ENCODE data around the gene VWA8. TPM values are rescaled to one million over a fixed set of nuclear protein-coding genes. Genes with fewer than 3 reads are reported as not detected.
"Not testable (repeated sequence)": the region's sequence is repeated elsewhere in the genome, so short reads cannot be mapped to it uniquely, and the experiment has no call there.

VWA8 gene
- total and polyA plus RNA-seq, 4 donors: 9.8 to 35.7 (median 18.5) TPM

DNA sequence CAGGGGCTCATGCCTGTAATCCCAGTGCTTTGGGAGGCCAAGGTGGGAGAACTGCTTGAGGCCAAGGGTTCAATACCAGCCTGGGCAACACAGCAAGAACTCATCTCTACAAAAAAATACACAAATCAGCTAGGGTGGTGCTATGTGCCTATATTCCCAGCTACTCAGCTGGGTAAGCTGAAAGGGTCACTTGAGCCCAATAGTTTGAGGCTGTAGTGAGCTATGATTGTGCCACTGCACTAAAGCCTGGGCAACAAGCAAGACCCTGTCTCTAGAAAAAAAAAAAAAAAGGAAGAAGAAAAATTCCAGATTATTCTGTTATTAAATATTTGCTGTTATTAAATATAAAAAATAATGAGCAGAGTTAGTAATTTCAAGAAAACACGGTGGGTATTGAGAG lies 372.5 kb downstream of the VWA8 start:
- Histone ChIP-seq H3K4me1 (ENCODE audit: control insufficient read depth, insufficient read depth, low read length) (no peaks in the 10 kb centered on the region), H3K27ac (ENCODE audit: low read depth, low read length) (no peak overlapping the region), H3K9me3 (ENCODE audit: control insufficient read depth, insufficient read depth, low read length) (no peaks in the 10 kb centered on the region), H3K36me3 (ENCODE audit: control insufficient read depth, insufficient read depth, low read length) (peaks cover 2% of the 10 kb centered on the region), H3K27me3 (ENCODE audit: control insufficient read depth, insufficient read depth, low read length) (no peaks in the 10 kb centered on the region), H3K4me3 (ENCODE audit: low read depth, low read length) (no peak overlapping the region)
- DNase-seq (ENCODE audit: low read depth in 4 of 6, low spot score in 6 of 6): no peak
- WGBS (ENCODE audit: insufficient coverage): no CpG with 5 or more reads among the region's 1 CpG

DNA sequence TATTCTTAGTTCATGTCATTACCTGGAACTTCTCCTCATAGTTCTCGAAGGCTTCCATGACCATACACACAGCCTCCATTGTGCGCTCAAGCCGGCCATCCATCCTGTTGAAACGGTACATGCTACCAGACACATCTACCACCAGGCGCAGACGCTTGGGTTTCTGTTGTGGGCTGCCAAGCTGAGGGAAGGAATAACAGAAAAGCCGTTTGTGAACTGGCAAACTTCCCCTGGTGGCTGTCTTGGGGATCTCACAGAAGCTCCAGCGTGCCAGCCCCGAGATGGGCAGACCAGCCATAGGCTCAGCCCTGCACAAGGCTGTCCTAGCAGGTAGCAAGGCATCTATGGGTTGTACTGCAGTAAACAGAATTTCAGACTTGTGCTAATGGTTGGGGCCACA lies 373.4 kb downstream of the VWA8 start:
- DNase-seq (ENCODE audit: low read depth in 4 of 6, low spot score in 6 of 6): no peak
- Histone ChIP-seq H3K9me3 (ENCODE audit: control insufficient read depth, insufficient read depth, low read length) (no peaks in the 10 kb centered on the region), H3K27ac (ENCODE audit: low read depth, low read length) (no peak overlapping the region), H3K4me1 (ENCODE audit: control insufficient read depth, insufficient read depth, low read length) (no peaks in the 10 kb centered on the region), H3K4me3 (ENCODE audit: low read depth, low read length) (no peak overlapping the region), H3K36me3 (ENCODE audit: control insufficient read depth, insufficient read depth, low read length) (peaks cover 5% of the 10 kb centered on the region), H3K27me3 (ENCODE audit: control insufficient read depth, insufficient read depth, low read length) (no peaks in the 10 kb centered on the region)
- 93% methylated on average over 6 of the region's 9 CpGs for WGBS (ENCODE audit: insufficient coverage)

- peak in 1 of 6 donors; percentile 13 for DNase-seq (ENCODE audit: low read depth in 4 of 6, low spot score in 6 of 6)
- Histone ChIP-seq H3K9me3 (ENCODE audit: control insufficient read depth, insufficient read depth, low read length) (no peaks in the 10 kb centered on the region), H3K27ac (ENCODE audit: low read depth, low read length) (no peak overlapping the region), H3K36me3 (ENCODE audit: control insufficient read depth, insufficient read depth, low read length) (peaks cover 5% of the 10 kb centered on the region), H3K4me1 (ENCODE audit: control insufficient read depth, insufficient read depth, low read length) (peaks cover 2% of the 10 kb centered on the region), H3K4me3 (ENCODE audit: low read depth, low read length) (no peak overlapping the region), H3K27me3 (ENCODE audit: control insufficient read depth, insufficient read depth, low read length) (no peaks in the 10 kb centered on the region)
- no CpG with 5 or more reads among the region's 4 CpGs for WGBS (ENCODE audit: insufficient coverage)
These were observed 374.7 kb downstream of the VWA8 start for GRCh38 chr13:41586216-41586615.

DNA sequence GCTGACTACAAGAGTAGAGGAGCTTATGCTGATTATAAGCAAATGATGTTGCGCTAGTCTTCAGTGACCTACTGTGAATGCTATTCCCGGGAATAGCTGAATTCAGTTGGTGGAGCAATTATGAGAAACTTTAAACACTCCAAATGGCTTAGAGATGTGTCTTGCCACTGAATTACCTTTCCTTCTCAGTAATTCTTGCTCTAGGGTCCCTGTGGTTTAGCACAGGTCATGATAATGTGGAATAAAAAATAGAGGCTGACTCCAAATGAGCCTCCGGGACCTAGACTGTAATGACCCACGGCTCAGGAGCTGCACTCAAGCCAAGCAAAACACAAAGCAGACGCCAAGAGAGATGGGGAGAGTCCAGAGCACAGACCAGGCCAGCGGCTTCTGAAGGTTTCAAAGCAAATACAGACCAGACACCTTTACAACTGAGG lies 378.9 kb downstream of the VWA8 start:
- Histone ChIP-seq H3K27ac (ENCODE audit: low read depth, low read length) (no peak overlapping the region), H3K4me1 (ENCODE audit: control insufficient read depth, insufficient read depth, low read length) (peaks cover 2% of the 10 kb centered on the region), H3K27me3 (ENCODE audit: control insufficient read depth, insufficient read depth, low read length) (no peaks in the 10 kb centered on the region), H3K9me3 (ENCODE audit: control insufficient read depth, insufficient read depth, low read length) (no peaks in the 10 kb centered on the region), H3K36me3 (ENCODE audit: control insufficient read depth, insufficient read depth, low read length) (peaks cover 2% of the 10 kb centered on the region), H3K4me3 (ENCODE audit: low read depth, low read length) (no peak overlapping the region)
- DNase-seq (ENCODE audit: low read depth in 4 of 6, low spot score in 6 of 6): peak in 2 of 6 donors; percentile 34 to 68
- 60% methylated on average over 1 of the region's 6 CpGs for WGBS (ENCODE audit: insufficient coverage)

DNA sequence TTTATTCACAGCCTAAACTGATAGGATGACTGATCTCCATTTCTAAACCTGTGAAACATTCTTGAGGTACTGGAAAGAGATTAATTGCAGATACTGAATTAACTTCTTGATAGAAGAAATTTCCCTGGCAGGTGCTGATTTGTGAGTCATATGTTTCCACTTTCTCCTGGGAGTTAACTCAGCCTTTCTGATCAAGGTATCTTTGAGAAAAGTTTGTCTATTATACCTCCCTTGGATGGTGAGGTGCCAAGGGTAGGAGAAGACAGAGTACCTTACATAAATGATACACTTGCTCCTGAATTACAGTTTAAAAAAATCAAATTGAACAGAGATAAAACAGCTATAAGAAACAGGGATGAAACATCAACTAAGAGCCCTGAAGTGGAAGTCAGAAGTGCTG lies 380.6 kb downstream of the VWA8 start:
- Histone ChIP-seq H3K9me3 (ENCODE audit: control insufficient read depth, insufficient read depth, low read length) (no peaks in the 10 kb centered on the region), H3K27ac (ENCODE audit: low read depth, low read length) (no peak overlapping the region)
- DNase-seq (ENCODE audit: low read depth in 4 of 6, low spot score in 6 of 6): no peak

GRCh38 chr13:41579881-41580280 lies 381.0 kb downstream of the VWA8 start:
- Histone ChIP-seq H3K27ac (ENCODE audit: low read depth, low read length) (no peak overlapping the region), H3K36me3 (ENCODE audit: control insufficient read depth, insufficient read depth, low read length) (peaks cover 2% of the 10 kb centered on the region), H3K27me3 (ENCODE audit: control insufficient read depth, insufficient read depth, low read length) (no peaks in the 10 kb centered on the region), H3K4me1 (ENCODE audit: control insufficient read depth, insufficient read depth, low read length) (peaks cover 2% of the 10 kb centered on the region), H3K9me3 (ENCODE audit: control insufficient read depth, insufficient read depth, low read length) (no peaks in the 10 kb centered on the region), H3K4me3 (ENCODE audit: low read depth, low read length) (no peak overlapping the region)
- WGBS (ENCODE audit: insufficient coverage): 64% methylated on average over 2 of the region's 6 CpGs
- no peak for DNase-seq (ENCODE audit: low read depth in 4 of 6, low spot score in 6 of 6)

More for the DNA sequence above, 380.6 kb downstream of the VWA8 start:
- no peaks in the 10 kb centered on the region for H3K27me3 ChIP-seq (ENCODE audit: control insufficient read depth, insufficient read depth, low read length)
- H3K4me1 ChIP-seq (ENCODE audit: control insufficient read depth, insufficient read depth, low read length): peaks cover 2% of the 10 kb centered on the region
- peaks cover 2% of the 10 kb centered on the region for H3K36me3 ChIP-seq (ENCODE audit: control insufficient read depth, insufficient read depth, low read length)
- H3K4me3 ChIP-seq (ENCODE audit: low read depth, low read length): no peak overlapping the region

DNA sequence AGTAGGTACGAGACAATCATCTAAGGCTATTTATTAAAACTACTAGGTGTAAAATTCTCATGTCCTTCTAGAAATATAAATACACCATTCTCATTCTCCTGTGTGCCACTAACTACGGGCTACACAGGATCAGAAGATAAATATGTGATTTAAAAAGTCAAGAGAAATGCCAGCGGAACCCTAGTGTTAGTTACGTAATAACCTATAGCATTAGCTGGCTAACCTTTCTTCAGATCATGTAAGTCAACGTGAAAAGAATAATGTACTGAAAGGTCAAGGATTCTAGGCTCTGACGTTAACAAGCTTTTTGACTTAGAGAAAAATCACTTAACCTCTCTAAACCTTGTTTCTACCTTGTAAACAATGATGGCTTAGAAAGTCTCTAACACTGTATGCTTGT lies 381.7 kb downstream of the VWA8 start:
- DNase-seq (ENCODE audit: low read depth in 4 of 6, low spot score in 6 of 6): no peak
- H3K9me3 ChIP-seq (ENCODE audit: control insufficient read depth, insufficient read depth, low read length): no peaks in the 10 kb centered on the region
- H3K27ac ChIP-seq (ENCODE audit: low read depth, low read length): no peak overlapping the region
- no peak overlapping the region for H3K4me3 ChIP-seq (ENCODE audit: low read depth, low read length)
- no CpG with 5 or more reads among the region's 6 CpGs for WGBS (ENCODE audit: insufficient coverage)
- peaks cover 2% of the 10 kb centered on the region for H3K4me1 ChIP-seq (ENCODE audit: control insufficient read depth, insufficient read depth, low read length)
- H3K36me3 ChIP-seq (ENCODE audit: control insufficient read depth, insufficient read depth, low read length): peaks cover 2% of the 10 kb centered on the region
- H3K27me3 ChIP-seq (ENCODE audit: control insufficient read depth, insufficient read depth, low read length): no peaks in the 10 kb centered on the region

GRCh38 chr13:41578371-41578770 lies 382.5 kb downstream of the VWA8 start:
- 95% methylated on average over 4 of the region's 5 CpGs for WGBS (ENCODE audit: insufficient coverage)
- Histone ChIP-seq H3K4me1 (ENCODE audit: control insufficient read depth, insufficient read depth, low read length) (peaks cover 2% of the 10 kb centered on the region), H3K9me3 (ENCODE audit: control insufficient read depth, insufficient read depth, low read length) (no peaks in the 10 kb centered on the region), H3K27me3 (ENCODE audit: control insufficient read depth, insufficient read depth, low read length) (no peaks in the 10 kb centered on the region), H3K27ac (ENCODE audit: low read depth, low read length) (no peak overlapping the region), H3K36me3 (ENCODE audit: control insufficient read depth, insufficient read depth, low read length) (peaks cover 6% of the 10 kb centered on the region), H3K4me3 (ENCODE audit: low read depth, low read length) (no peak overlapping the region)
- no peak for DNase-seq (ENCODE audit: low read depth in 4 of 6, low spot score in 6 of 6)

DNA sequence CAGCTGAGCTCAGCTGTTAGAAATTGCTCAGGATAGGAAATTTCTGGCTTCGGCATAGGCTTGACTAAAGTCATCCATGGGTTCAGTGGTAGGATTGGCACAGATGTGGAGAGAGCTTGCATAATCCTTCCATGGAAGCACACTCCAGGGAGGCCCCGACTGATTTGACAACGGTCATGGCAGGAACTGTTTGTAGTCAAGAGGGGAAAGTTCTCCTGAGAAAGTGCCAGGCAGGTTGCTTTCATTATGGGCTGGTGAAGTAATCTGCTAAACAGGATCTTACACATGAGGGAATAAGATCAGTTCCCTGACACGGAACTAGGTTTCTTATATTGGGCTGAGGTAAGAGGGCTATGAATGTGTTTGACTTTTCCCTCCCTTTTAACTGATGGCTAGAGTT lies 383.5 kb downstream of the VWA8 start:
- H3K4me1 ChIP-seq (ENCODE audit: control insufficient read depth, insufficient read depth, low read length): peaks cover 2% of the 10 kb centered on the region
- 83% methylated on average over 2 of the region's 4 CpGs for WGBS (ENCODE audit: insufficient coverage)
- peaks cover 3% of the 10 kb centered on the region for H3K36me3 ChIP-seq (ENCODE audit: control insufficient read depth, insufficient read depth, low read length)
- H3K9me3 ChIP-seq (ENCODE audit: control insufficient read depth, insufficient read depth, low read length): no peaks in the 10 kb centered on the region
- no peak overlapping the region for H3K27ac ChIP-seq (ENCODE audit: low read depth, low read length)
- no peaks in the 10 kb centered on the region for H3K27me3 ChIP-seq (ENCODE audit: control insufficient read depth, insufficient read depth, low read length)
- no peak for DNase-seq (ENCODE audit: low read depth in 4 of 6, low spot score in 6 of 6)
- H3K4me3 ChIP-seq (ENCODE audit: low read depth, low read length): no peak overlapping the region

- H3K9me3 ChIP-seq (ENCODE audit: control insufficient read depth, insufficient read depth, low read length); H3K4me3 ChIP-seq (ENCODE audit: low read depth, low read length); H3K4me1 ChIP-seq (ENCODE audit: control insufficient read depth, insufficient read depth, low read length); H3K27me3 ChIP-seq (ENCODE audit: control insufficient read depth, insufficient read depth, low read length); DNase-seq (ENCODE audit: low read depth in 4 of 6, low spot score in 6 of 6); H3K27ac ChIP-seq (ENCODE audit: low read depth, low read length): not testable (repeated sequence)
- 99% methylated on average over 8 of the region's 19 CpGs for WGBS (ENCODE audit: insufficient coverage)
- H3K36me3 ChIP-seq (ENCODE audit: control insufficient read depth, insufficient read depth, low read length): peaks cover 11% of the 10 kb centered on the region
These were observed 387.3 kb downstream of the VWA8 start for GRCh38 chr13:41573640-41574039.

Measured in spinal cord (tissue), 10 donors.